ENCODE data around the gene EDEM3. TPM values are rescaled to one million over a fixed set of nuclear protein-coding genes. Genes with fewer than 3 reads are reported as not detected.

The EDEM3 gene
- total and polyA plus RNA-seq, 4 donors = 11.7 to 53.8 (median 23.7) TPM

DNA sequence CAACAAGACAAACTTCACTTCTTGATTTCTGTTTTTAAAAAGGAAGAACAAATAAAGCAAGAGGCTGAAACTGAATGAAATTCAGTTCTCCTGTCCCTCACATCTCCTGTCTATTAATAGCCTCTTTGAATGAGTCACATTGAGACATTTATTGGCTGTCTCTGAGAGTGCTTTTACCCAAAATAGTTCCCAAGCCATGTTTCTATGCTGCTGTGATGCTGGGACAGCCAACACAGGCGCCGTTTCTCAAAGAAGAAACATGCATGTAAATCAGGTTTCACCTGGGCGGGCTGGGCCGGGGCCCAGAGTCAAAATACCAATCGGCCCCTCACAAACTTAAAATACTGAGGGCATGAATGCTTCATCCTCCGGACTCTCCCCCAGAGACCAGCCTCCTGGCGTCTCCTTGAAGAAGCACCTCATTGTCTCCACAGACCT, 105.2 kb downstream of the EDEM3 start:
- H3K4me3 ChIP-seq (ENCODE audit: low read depth in 1 of 3, low read length in 3 of 3) = no peak overlapping the region
- H3K27me3 ChIP-seq (ENCODE audit: control insufficient read depth in 4 of 4, insufficient read depth in 4 of 4, low read length in 3 of 4) = no peaks in the 10 kb centered on the region
- 88% methylated on average over 7 of the region's 7 CpGs for WGBS
- no peak overlapping the region for H3K27ac ChIP-seq (ENCODE audit: low read depth in 1 of 2, low read length in 2 of 2)
- no peak for TF ChIP-seq SP1 (IDR thresholded peaks at IDR 0.05)
- TF ChIP-seq, protein P1, sequence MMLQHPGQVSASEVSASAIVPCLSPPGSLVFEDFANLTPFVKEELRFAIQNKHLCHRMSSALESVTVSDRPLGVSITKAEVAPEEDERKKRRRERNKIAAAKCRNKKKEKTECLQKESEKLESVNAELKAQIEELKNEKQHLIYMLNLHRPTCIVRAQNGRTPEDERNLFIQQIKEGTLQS (IDR thresholded peaks at IDR 0.05) = no peak
- no peak for TF ChIP-seq FOXA1 (IDR thresholded peaks at IDR 0.05)
- TF ChIP-seq HNF4G (IDR thresholded peaks at IDR 0.05) = no peak
- no peak for TF ChIP-seq TAF1 (conservative IDR thresholded peaks at IDR 0.05)
- TF ChIP-seq, protein P2, sequence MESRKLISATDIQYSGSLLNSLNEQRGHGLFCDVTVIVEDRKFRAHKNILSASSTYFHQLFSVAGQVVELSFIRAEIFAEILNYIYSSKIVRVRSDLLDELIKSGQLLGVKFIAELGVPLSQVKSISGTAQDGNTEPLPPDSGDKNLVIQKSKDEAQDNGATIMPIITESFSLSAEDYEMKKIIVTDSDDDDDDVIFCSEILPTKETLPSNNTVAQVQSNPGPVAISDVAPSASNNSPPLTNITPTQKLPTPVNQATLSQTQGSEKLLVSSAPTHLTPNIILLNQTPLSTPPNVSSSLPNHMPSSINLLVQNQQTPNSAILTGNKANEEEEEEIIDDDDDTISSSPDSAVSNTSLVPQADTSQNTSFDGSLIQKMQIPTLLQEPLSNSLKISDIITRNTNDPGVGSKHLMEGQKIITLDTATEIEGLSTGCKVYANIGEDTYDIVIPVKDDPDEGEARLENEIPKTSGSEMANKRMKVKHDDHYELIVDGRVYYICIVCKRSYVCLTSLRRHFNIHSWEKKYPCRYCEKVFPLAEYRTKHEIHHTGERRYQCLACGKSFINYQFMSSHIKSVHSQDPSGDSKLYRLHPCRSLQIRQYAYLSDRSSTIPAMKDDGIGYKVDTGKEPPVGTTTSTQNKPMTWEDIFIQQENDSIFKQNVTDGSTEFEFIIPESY (IDR thresholded peaks at IDR 0.05) = no peak
- TF ChIP-seq JUND (IDR thresholded peaks at IDR 0.05) = no peak
- TF ChIP-seq RAD21 (IDR thresholded peaks at IDR 0.05) = no peak
- TF ChIP-seq, protein P3, sequence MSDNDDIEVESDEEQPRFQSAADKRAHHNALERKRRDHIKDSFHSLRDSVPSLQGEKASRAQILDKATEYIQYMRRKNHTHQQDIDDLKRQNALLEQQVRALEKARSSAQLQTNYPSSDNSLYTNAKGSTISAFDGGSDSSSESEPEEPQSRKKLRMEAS (IDR thresholded peaks at IDR 0.05) = no peak
- no peak for TF ChIP-seq NR2F2 (IDR thresholded peaks at IDR 0.05)
- no peak for TF ChIP-seq EGR1 (IDR thresholded peaks at IDR 0.05; ENCODE audit: low read depth in 2 of 2)
- no peak overlapping the region for H3K9ac ChIP-seq (ENCODE audit: low read depth in 1 of 2, low read length in 2 of 2)
- DNase-seq (ENCODE audit: low spot score) = no peak
- no peaks in the 10 kb centered on the region for H3K4me1 ChIP-seq (ENCODE audit: control insufficient read depth in 4 of 4, insufficient read depth in 4 of 4, low read length in 3 of 4)
- no peaks in the 10 kb centered on the region for H3K9me3 ChIP-seq (ENCODE audit: control insufficient read depth in 4 of 4, low read length in 3 of 4)
- H3K36me3 ChIP-seq (ENCODE audit: control insufficient read depth in 4 of 4, insufficient read depth in 3 of 4, low read depth in 1 of 4, low read length in 3 of 4) = no peaks in the 10 kb centered on the region

DNA sequence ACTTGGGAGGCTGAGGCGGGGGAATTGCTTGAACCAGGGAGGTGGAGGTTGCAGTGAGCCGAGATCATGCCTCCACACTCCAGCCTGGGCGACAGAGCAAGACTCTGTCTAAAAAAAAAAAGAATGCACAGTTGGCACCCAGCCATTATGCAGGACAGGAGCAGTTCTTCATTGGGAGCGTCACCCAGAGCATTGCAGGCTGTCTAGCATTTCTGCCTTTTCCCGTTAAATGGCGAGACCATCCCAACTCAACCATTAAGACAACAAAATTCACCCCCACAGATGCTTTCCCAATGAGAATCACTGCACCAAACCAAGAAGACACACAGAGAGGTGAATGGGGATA, 105.8 kb downstream of the EDEM3 start:
- no peaks in the 10 kb centered on the region for H3K36me3 ChIP-seq (ENCODE audit: control insufficient read depth in 4 of 4, insufficient read depth in 3 of 4, low read depth in 1 of 4, low read length in 3 of 4)
- WGBS = 87% methylated on average over 6 of the region's 6 CpGs
- no peaks in the 10 kb centered on the region for H3K4me1 ChIP-seq (ENCODE audit: control insufficient read depth in 4 of 4, insufficient read depth in 4 of 4, low read length in 3 of 4)
- H3K4me3 ChIP-seq (ENCODE audit: low read depth in 1 of 3, low read length in 3 of 3) = no peak overlapping the region
- TF ChIP-seq RAD21 (IDR thresholded peaks at IDR 0.05) (no peak), RXRA (IDR thresholded peaks at IDR 0.05) (no peak), HNF4G (IDR thresholded peaks at IDR 0.05) (no peak), GABPA (IDR thresholded peaks at IDR 0.05 in 1 of 2, conservative IDR thresholded peaks at IDR 0.05 in 1 of 2) (no peak), FOXA2 (IDR thresholded peaks at IDR 0.05) (no peak), EGR1 (IDR thresholded peaks at IDR 0.05; ENCODE audit: low read depth in 2 of 2) (no peak), FOXA1 (IDR thresholded peaks at IDR 0.05) (no peak)
- TF ChIP-seq, protein P4, sequence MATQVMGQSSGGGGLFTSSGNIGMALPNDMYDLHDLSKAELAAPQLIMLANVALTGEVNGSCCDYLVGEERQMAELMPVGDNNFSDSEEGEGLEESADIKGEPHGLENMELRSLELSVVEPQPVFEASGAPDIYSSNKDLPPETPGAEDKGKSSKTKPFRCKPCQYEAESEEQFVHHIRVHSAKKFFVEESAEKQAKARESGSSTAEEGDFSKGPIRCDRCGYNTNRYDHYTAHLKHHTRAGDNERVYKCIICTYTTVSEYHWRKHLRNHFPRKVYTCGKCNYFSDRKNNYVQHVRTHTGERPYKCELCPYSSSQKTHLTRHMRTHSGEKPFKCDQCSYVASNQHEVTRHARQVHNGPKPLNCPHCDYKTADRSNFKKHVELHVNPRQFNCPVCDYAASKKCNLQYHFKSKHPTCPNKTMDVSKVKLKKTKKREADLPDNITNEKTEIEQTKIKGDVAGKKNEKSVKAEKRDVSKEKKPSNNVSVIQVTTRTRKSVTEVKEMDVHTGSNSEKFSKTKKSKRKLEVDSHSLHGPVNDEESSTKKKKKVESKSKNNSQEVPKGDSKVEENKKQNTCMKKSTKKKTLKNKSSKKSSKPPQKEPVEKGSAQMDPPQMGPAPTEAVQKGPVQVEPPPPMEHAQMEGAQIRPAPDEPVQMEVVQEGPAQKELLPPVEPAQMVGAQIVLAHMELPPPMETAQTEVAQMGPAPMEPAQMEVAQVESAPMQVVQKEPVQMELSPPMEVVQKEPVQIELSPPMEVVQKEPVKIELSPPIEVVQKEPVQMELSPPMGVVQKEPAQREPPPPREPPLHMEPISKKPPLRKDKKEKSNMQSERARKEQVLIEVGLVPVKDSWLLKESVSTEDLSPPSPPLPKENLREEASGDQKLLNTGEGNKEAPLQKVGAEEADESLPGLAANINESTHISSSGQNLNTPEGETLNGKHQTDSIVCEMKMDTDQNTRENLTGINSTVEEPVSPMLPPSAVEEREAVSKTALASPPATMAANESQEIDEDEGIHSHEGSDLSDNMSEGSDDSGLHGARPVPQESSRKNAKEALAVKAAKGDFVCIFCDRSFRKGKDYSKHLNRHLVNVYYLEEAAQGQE (IDR thresholded peaks at IDR 0.05) = no peak
- TF ChIP-seq, protein P1 (IDR thresholded peaks at IDR 0.05) = no peak
- no peak for DNase-seq (ENCODE audit: low spot score)
- H3K9ac ChIP-seq (ENCODE audit: low read depth in 1 of 2, low read length in 2 of 2) = no peak overlapping the region
- H3K9me3 ChIP-seq (ENCODE audit: control insufficient read depth in 4 of 4, low read length in 3 of 4) = no peaks in the 10 kb centered on the region
- H3K27ac ChIP-seq (ENCODE audit: low read depth in 1 of 2, low read length in 2 of 2) = no peak overlapping the region
- no peaks in the 10 kb centered on the region for H3K27me3 ChIP-seq (ENCODE audit: control insufficient read depth in 4 of 4, insufficient read depth in 4 of 4, low read length in 3 of 4)

Data from liver (tissue), 9 donors.